ENCODE data around the gene NADSYN1. TPM values are rescaled to one million over a fixed set of nuclear protein-coding genes. Genes with fewer than 3 reads are reported as not detected.

NADSYN1 gene
- total RNA-seq, 1 experiment from 2014 or later: 45.1 TPM

GRCh38 chr11:71548716-71549151, 95.7 kb downstream of the NADSYN1 start:
- ATAC-seq: no peak
- Mint-ChIP-seq H3K4me1 (peaks cover 23% of the 10 kb centered on the region), H3K36me3 (peaks cover 9% of the 10 kb centered on the region), H3K27me3 (ENCODE audit: low read depth) (peaks cover 20% of the 10 kb centered on the region), H3K27ac (no peak overlapping the region), H3K9me3 (peaks cover 14% of the 10 kb centered on the region), H3K4me3 (no peak overlapping the region)
- no peak for TF ChIP-seq ETV6 (CRISPR knock-in tag; IDR thresholded peaks at IDR 0.05)
- no peak for TF ChIP-seq NFYB (CRISPR knock-in tag; conservative IDR thresholded peaks at IDR 0.05; ENCODE audit: low read depth)
- no peak for TF ChIP-seq FOXJ3 (CRISPR knock-in tag; IDR thresholded peaks at IDR 0.05; ENCODE audit: borderline replicate concordance)
- TF ChIP-seq CREB1 (CRISPR knock-in tag; IDR thresholded peaks at IDR 0.05): no peak
- no peak for TF ChIP-seq ZNF219 (CRISPR knock-in tag; IDR thresholded peaks at IDR 0.05; ENCODE audit: borderline replicate concordance)
- no peak for TF ChIP-seq RELA (CRISPR knock-in tag; IDR thresholded peaks at IDR 0.05; ENCODE audit: borderline replicate concordance)
- ChIA-PET POLR2A (interaction anchor here (0.9 kb wide), 1 partner anchor 17 kb away, joined by 4 read pairs; the partner anchor contains the start of gene KRTAP5-10), CTCF (interaction anchor here (1.5 to 2.4 kb wide), 2 partner anchors 15 to 32 kb away, joined by 5 to 9 read pairs; no protein-coding TSS in a partner anchor)
- DNase-seq (ENCODE audit: low spot score): no peak

Small RNA genes within 50 kb of the gene (microRNA-seq; reads per million reads assigned to microRNA genes)
- gene MIR6754 (ENCODE audit: borderline number of aligned reads): not detected

Other genes with a start within 250 kb of the NADSYN1 start
- gene SHANK2, start 200.6 kb upstream of the NADSYN1 start, total RNA-seq (2021): 57.5 to 69.3 TPM (median 64.8 TPM) in 3 replicates
- 104 to 120 TPM (median 120 TPM) in 3 replicates for gene DHCR7, start 4.8 kb upstream of the NADSYN1 start, total RNA-seq (2021)
- 0.11 TPM in 1 of 3 replicates, not detected in the others for gene KRTAP5-7, start 74.1 kb downstream of the NADSYN1 start, total RNA-seq (2021)
- not detected in 3 replicates for gene KRTAP5-8, start 84.8 kb downstream of the NADSYN1 start, total RNA-seq (2021)
- gene KRTAP5-9, start 95.2 kb downstream of the NADSYN1 start, total RNA-seq (2021): not detected in 3 replicates
- not detected in 3 replicates for gene KRTAP5-10, start 112.4 kb downstream of the NADSYN1 start, total RNA-seq (2021)
- not detected in 3 replicates for gene KRTAP5-11, start 129.7 kb downstream of the NADSYN1 start, total RNA-seq (2021)

Measured in WTC11 (cell line).